IMR-90 (cell line): Measurements from ENCODE around the gene EEF1AKMT2. TPM values are rescaled to one million over a fixed set of nuclear protein-coding genes. Genes with fewer than 3 reads are reported as not detected.

Source experiments
- ATAC-seq: fragments of 200-7000 bp; cut with Tn5 transposase; 2 replicates; pipeline ENCODE4 v1.9.1; 2020; ENCODE audit warnings: low read depth, mild to moderate bottlenecking, moderate library complexity
- BruUV-seq: library from RNA; stranded (reverse); fragments of 400-500 nt; replicated peaks from 2 replicates; lab custom pipeline; 2021; lab: Mats Ljungman, UMichigan
- CTCF ChIA-PET: fragments of 300-600 bp; formaldehyde crosslinking; extraction: SDS; loops from one replicate; lab custom pipeline; 2021; ENCODE audit warnings: antibody characterized with exemption; lab: Yijun Ruan, JAX
- POLR2A ChIA-PET: fragments of 300-600 bp; sonication (Branson Sonifier 250); formaldehyde crosslinking; loops from one replicate; lab custom pipeline; 2022; ENCODE audit warnings: antibody characterized with exemption; ENCODE audit not compliant: unreplicated experiment; lab: Charles Lee
- DNase-seq: peaks from one replicate; pipeline ENCODE4 v3.0.0; 2013
- H2AFZ ChIP-seq: replicated peaks from 2 replicates; pipeline ENCODE3; 2013; ENCODE audit warnings: low read length, mild to moderate bottlenecking; ENCODE audit not compliant: poor library complexity
- H2AK5ac ChIP-seq: 2 replicates; pipeline ENCODE4 v1.6.1; 2013; ENCODE audit warnings: low read depth, low read length, inconsistent platforms
- H2AK9ac ChIP-seq: replicated peaks from 2 replicates; pipeline ENCODE3; 2013; ENCODE audit warnings: mild to moderate bottlenecking, low read depth, low read length, moderate library complexity; ENCODE audit not compliant: poor library complexity
- H2BK120ac ChIP-seq: 2 replicates; pipeline ENCODE4 v1.6.1; 2013; ENCODE audit warnings: low read depth, low read length, inconsistent platforms
- H2BK15ac ChIP-seq: 3 replicates; pipeline ENCODE4 v1.6.1; 2013; ENCODE audit warnings: low read depth, low read length, inconsistent platforms
- H2BK20ac ChIP-seq: 2 replicates; pipeline ENCODE4 v1.6.1; 2013; ENCODE audit warnings: low read depth, mild to moderate bottlenecking, inconsistent platforms, low read length, moderate library complexity
- H2BK5ac ChIP-seq: 2 replicates; pipeline ENCODE4 v1.6.1; 2013; ENCODE audit warnings: mild to moderate bottlenecking, low read depth, low read length, inconsistent platforms; ENCODE audit not compliant: poor library complexity, severe bottlenecking
- H3K14ac ChIP-seq: replicated peaks from 2 replicates; pipeline ENCODE4 v1.6.1; 2013; ENCODE audit warnings: low read depth, low read length, inconsistent platforms
- H3K18ac ChIP-seq: 2 replicates; pipeline ENCODE4 v1.6.1; 2013; ENCODE audit warnings: low read depth, low read length, control low read depth
- H3K23ac ChIP-seq: 2 replicates; pipeline ENCODE4 v1.6.1; 2013; ENCODE audit warnings: low read depth, low read length, inconsistent platforms
- H3K27ac ChIP-seq: 2 replicates; pipeline ENCODE4 v1.5.1; 2013; ENCODE audit warnings: mild to moderate bottlenecking, control low read depth, low read length; ENCODE audit not compliant: insufficient read depth
- H3K27me3 ChIP-seq: 2 replicates; pipeline ENCODE4 v1.6.1; 2013; ENCODE audit warnings: low read length; ENCODE audit not compliant: control insufficient read depth, insufficient read depth
- H3K36me3 ChIP-seq: 2 replicates; pipeline ENCODE4 v1.6.1; 2013; ENCODE audit warnings: low read length, mixed read lengths; ENCODE audit not compliant: control insufficient read depth, insufficient read depth
- H3K4ac ChIP-seq: 2 replicates; pipeline ENCODE4 v1.6.1; 2013; ENCODE audit warnings: low read depth, low read length, inconsistent platforms
- H3K4me1 ChIP-seq: 2 replicates; pipeline ENCODE4 v1.6.1; 2013; ENCODE audit warnings: low read length, mixed read lengths; ENCODE audit not compliant: control insufficient read depth, insufficient read depth
- H3K4me2 ChIP-seq: 2 replicates; pipeline ENCODE4 v1.6.1; 2013; ENCODE audit warnings: low read depth, mild to moderate bottlenecking, control low read depth, low read length, moderate library complexity
- H3K4me3 ChIP-seq: 2 replicates; pipeline ENCODE4 v1.5.1; 2013; ENCODE audit warnings: low read depth, mild to moderate bottlenecking, control low read depth, low read length, moderate library complexity; ENCODE audit not compliant: insufficient read depth
- H3K56ac ChIP-seq: 2 replicates; pipeline ENCODE4 v1.6.1; 2013; ENCODE audit warnings: low read length, inconsistent platforms; ENCODE audit not compliant: insufficient read depth; ENCODE audit errors: extremely low read depth
- H3K79me1 ChIP-seq, 2 experiments: 2 replicates each; pipeline ENCODE4 v1.6.1; 2013; ENCODE audit warnings: low read length in 2 of 2, inconsistent platforms in 1 of 2, low read depth in 1 of 2
- H3K9ac ChIP-seq: 2 replicates; pipeline ENCODE4 v1.6.1; 2013; ENCODE audit warnings: low read depth, low read length, control low read depth
- H3K9me1 ChIP-seq: 2 replicates; pipeline ENCODE4 v1.6.1; 2013; ENCODE audit warnings: low read length, inconsistent platforms; ENCODE audit not compliant: insufficient read depth
- H3K9me3 ChIP-seq: 2 replicates; pipeline ENCODE4 v1.6.1; 2013; ENCODE audit warnings: low read length; ENCODE audit not compliant: control insufficient read depth, insufficient read depth
- H4K20me1 ChIP-seq: 2 replicates; pipeline ENCODE4 v1.6.1; 2013; ENCODE audit warnings: low read length, inconsistent platforms; ENCODE audit not compliant: insufficient read depth
- H4K5ac ChIP-seq: 2 replicates; pipeline ENCODE4 v1.6.1; 2013; ENCODE audit warnings: mild to moderate bottlenecking, low read depth, low read length, control low read depth
- H4K8ac ChIP-seq, 2 experiments: 2 replicates each; pipeline ENCODE4 v1.6.1; 2013; ENCODE audit warnings: low read depth in 2 of 2, low read length in 2 of 2, control low read depth in 1 of 2, inconsistent platforms in 1 of 2
- H4K91ac ChIP-seq: 2 replicates; pipeline ENCODE4 v1.6.1; 2013; ENCODE audit warnings: low read depth, low read length, inconsistent platforms; ENCODE audit not compliant: insufficient read depth
- BHLHE40 ChIP-seq: fragments of 150-350 bp; IDR thresholded peaks from 2 replicates; pipeline ENCODE4 v1.6.1; 2016; ENCODE audit warnings: mild to moderate bottlenecking, low read depth, low read length
- FOS ChIP-seq: fragments of 150-350 bp; IDR thresholded peaks from 2 replicates; pipeline ENCODE4 v1.6.1; 2016; ENCODE audit warnings: low read depth, low read length
- MAFK ChIP-seq: IDR thresholded peaks from 2 replicates; pipeline ENCODE4 v1.6.1; 2012; ENCODE audit warnings: low read depth, low read length, improper control_type of control experiment
- NFE2L2 ChIP-seq: fragments of 150-350 bp; IDR thresholded peaks from 2 replicates; pipeline ENCODE4 v1.6.1; 2016; ENCODE audit warnings: low read depth, mild to moderate bottlenecking, low read length
- SMC3 ChIP-seq: fragments of 150-350 bp; IDR thresholded peaks from 2 replicates; pipeline ENCODE4 v1.6.1; 2016; ENCODE audit warnings: low read depth, mild to moderate bottlenecking, antibody characterized with exemption, low read length, moderate library complexity
- WGBS, 2 experiments: methylation state at CpG; one replicate each; pipeline versions ENCODE4 v1.1.5 to v1.1.7; 2013; ENCODE audit warnings: missing lambda C conversion rate in 2 of 2; ENCODE audit not compliant: insufficient read length in 1 of 2; ENCODE audit errors: extremely low coverage in 2 of 2; 5-methylcytosine and 5-hydroxymethylcytosine counted together
- dilution Hi-C: fragments of 300-500 bp; cut with HindIII; formaldehyde crosslinking; loops from one replicate; pipeline ENCODE4 v1.14.3; 2018; ENCODE audit warnings: low sequenced_read_pairs; ENCODE audit not compliant: unreplicated experiment
- in situ Hi-C: fragments of 300-500 bp; cut with MboI; formaldehyde crosslinking; loops from 3 replicates; pipeline ENCODE4 v1.14.3; 2019; ENCODE audit warnings: low sequenced_read_pairs, inconsistent platforms, mixed read lengths
- intact Hi-C: fragments of 100-400 bp; cut with micrococcal nuclease; formaldehyde crosslinking; loops from 2 replicates; pipeline ENCODE4 v1.10.0; 2022
- polyA plus RNA-seq, 3 experiments: library from polyadenylated mRNA; depleted of rRNA; stranded (reverse); fragments of >200 nt; gene quantifications; 2 replicates each; pipeline ENCODE4 v1.2.3, GENCODE V29; 2012; ENCODE audit warnings: low replicate concordance in 1 of 3
- total RNA-seq: library from RNA; depleted of rRNA; stranded (reverse); fragments of >200 nt; gene quantifications from 2 replicates; pipeline ENCODE4 v1.2.3, GENCODE V29; 2012

The EEF1AKMT2 gene
- total and polyA plus RNA-seq, 2 of the 4 experiments (the other 2 are of a cell fraction): 9.7 to 12.7 TPM

DNA sequence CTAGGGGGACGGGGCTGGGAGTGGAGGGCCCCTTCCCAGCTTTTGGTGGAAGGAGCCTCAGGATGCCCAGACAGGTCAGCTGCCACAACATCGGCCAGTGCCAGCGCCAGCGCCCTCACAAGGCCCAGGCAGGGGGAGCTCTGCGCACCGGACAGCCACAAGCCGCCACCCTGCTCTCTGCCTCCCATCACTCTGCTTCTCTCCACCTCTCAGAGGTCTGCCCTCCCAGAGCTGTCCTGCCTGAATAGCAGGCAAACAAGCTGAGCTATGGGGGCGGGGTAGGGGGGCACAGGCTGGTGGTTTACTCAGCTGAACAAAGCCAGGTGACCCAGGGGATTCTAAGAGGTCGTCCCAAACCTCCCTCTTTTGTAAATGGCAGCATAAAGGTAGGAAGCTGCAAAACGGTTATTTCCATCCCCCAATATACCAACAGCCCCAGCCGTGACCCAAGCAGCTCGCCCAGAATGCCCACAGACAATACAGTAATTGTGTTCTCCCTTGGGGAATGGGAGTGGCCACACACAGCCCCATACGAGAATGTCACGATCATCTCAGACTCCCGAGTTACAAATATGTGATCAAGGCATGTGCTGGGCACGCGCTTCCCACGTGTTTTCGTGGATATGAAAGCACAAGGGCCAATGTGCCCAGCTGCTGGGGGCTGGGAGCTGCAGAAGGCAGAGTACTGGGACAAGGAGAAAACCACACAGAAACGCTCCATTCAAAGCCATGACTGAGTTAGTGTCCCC is 67.2 kb downstream of the EEF1AKMT2 start (continued):
- no peak for TF ChIP-seq FOS

DNA sequence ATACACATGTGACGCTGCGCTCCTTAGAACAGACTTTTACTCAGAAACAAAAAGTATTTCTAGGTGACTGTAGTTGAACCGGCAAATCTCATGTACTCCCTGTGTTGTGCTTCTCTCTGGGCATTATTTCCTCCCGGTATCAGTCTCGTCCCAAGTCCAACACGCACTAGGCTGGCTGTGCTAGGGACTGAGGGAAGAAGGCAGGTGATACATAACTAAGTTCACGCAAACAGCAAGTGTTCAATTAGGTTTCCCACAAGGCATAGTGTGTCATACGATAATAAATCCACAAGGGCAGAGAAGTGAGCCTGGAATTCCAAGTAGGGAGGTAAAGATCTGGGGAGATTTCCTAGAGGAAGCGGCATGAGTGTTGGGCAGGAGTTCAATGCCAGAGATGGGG is 67.9 kb downstream of the EEF1AKMT2 start:
- no peak overlapping the region for H2AK9ac ChIP-seq
- H3K23ac ChIP-seq: no peak overlapping the region
- no peak overlapping the region for H3K4me3 ChIP-seq
- no peak overlapping the region for H2BK15ac ChIP-seq
- no peak overlapping the region for H3K18ac ChIP-seq
- peaks cover 6% of the 10 kb centered on the region for H4K20me1 ChIP-seq
- peaks cover 5% of the 10 kb centered on the region; the same call in 1 of the 2 replicates for H3K4me1 ChIP-seq
- no peak overlapping the region for H2BK5ac ChIP-seq
- no peak overlapping the region for H3K14ac ChIP-seq
- no peak overlapping the region for H4K5ac ChIP-seq
- DNase-seq (no peak), ATAC-seq (no peak)
- H3K9me1 ChIP-seq: peaks cover 3% of the 10 kb centered on the region; the same call in 1 of the 2 replicates
- no peak overlapping the region for H3K27ac ChIP-seq
- peaks cover 8 to 11% of the 10 kb centered on the region in 2 experiments; a peak in 2 of 4 replicates for H3K79me1 ChIP-seq
- no peak overlapping the region for H2AK5ac ChIP-seq
- H3K36me3 ChIP-seq: peaks cover 2% of the 10 kb centered on the region; the same call in 1 of the 2 replicates
- no peaks in the 10 kb centered on the region for H3K27me3 ChIP-seq
- no peaks in the 10 kb centered on the region for H3K9me3 ChIP-seq
- no peak overlapping the region for H3K56ac ChIP-seq
- CTCF ChIA-PET: no interaction called here
- H4K91ac ChIP-seq: no peak overlapping the region
- no peak overlapping the region for H2BK20ac ChIP-seq
- no peak overlapping the region for H2BK120ac ChIP-seq
- H3K9ac ChIP-seq: no peak overlapping the region
- H2AFZ ChIP-seq: no peak overlapping the region
- no peak overlapping the region for H3K4me2 ChIP-seq
- in situ Hi-C loops: no loop called here
- no peak for TF ChIP-seq SMC3
- no peak for TF ChIP-seq MAFK
- TF ChIP-seq BHLHE40: no peak
- no peak for TF ChIP-seq NFE2L2
- H3K4ac ChIP-seq: no peak overlapping the region
- BruUV-seq: no TSS peak
- intact Hi-C loops: no loop called here
- WGBS, 2 experiments: 93% methylated on average over 3 of the region's 9 CpGs; no CpG with 5 or more reads in 1 of the 2 experiments
- dilution Hi-C loops: no loop called here
- POLR2A ChIA-PET: no interaction called here
- no peak overlapping the region for H4K8ac ChIP-seq
